Measurements from ENCODE around the gene SMAD7.
A peak's percentile ranks its signal among the peaks of the same experiment; 100 is the strongest.

The SMAD7 gene

GRCh38 chr18:48914581-48915251, 36.0 kb downstream of the SMAD7 start:
- no peak for DNase-seq

GRCh38 chr18:48913775-48914174, 37.0 kb downstream of the SMAD7 start:
- DNase-seq, result no peak

- no peak for DNase-seq
These were observed 37.6 kb downstream of the SMAD7 start for GRCh38 chr18:48913201-48913600.

GRCh38 chr18:48910972-48911545, 39.7 kb downstream of the SMAD7 start:
- no peak for DNase-seq

GRCh38 chr18:48909721-48910120, 41.0 kb downstream of the SMAD7 start:
- DNase-seq, result no peak

- no peak for DNase-seq
These were observed 41.8 kb downstream of the SMAD7 start for GRCh38 chr18:48908916-48909315.

- DNase-seq, result no peak
These were observed 45.3 kb downstream of the SMAD7 start for GRCh38 chr18:48905513-48905912.

- DNase-seq, result no peak
These were observed 45.8 kb downstream of the SMAD7 start for GRCh38 chr18:48904847-48905394.

GRCh38 chr18:48904091-48904490, 46.7 kb downstream of the SMAD7 start:
- DNase-seq, result no peak

- peak in 1 of 2 donors; percentile 33 for DNase-seq
These were observed 47.7 kb downstream of the SMAD7 start for GRCh38 chr18:48902856-48903601.

GRCh38 chr18:48902023-48902855, 48.5 kb downstream of the SMAD7 start:
- DNase-seq, result peak in 1 of 2 donors; percentile 40

- no peak for DNase-seq
These were observed 49.4 kb downstream of the SMAD7 start for GRCh38 chr18:48901145-48902022.

GRCh38 chr18:48900469-48900868, 50.3 kb downstream of the SMAD7 start:
- no peak for DNase-seq

GRCh38 chr18:48899558-48900174, 51.1 kb downstream of the SMAD7 start:
- DNase-seq, result no peak

- DNase-seq, result no peak
These were observed 52.2 kb downstream of the SMAD7 start for GRCh38 chr18:48898521-48898920.

- no peak for DNase-seq
These were observed 53.2 kb downstream of the SMAD7 start for GRCh38 chr18:48897531-48897930.

- DNase-seq, result peak; percentile 28 to 65
These were observed 53.8 kb downstream of the SMAD7 start for GRCh38 chr18:48896875-48897511.

- no peak for DNase-seq
These were observed 54.4 kb downstream of the SMAD7 start for GRCh38 chr18:48896326-48896874.

GRCh38 chr18:48894799-48895346, 55.9 kb downstream of the SMAD7 start:
- DNase-seq, result no peak

All from hippocampal formation (tissue), 2 donors.